ENCODE measurements around the gene CAMK2B.

The CAMK2B gene

GRCh38 chr7:44309271-44310091, 15.9 kb downstream of the CAMK2B start:
- TF ChIP-seq CTCF (conservative IDR thresholded peaks at IDR 0.05; ENCODE audit: low read length) = no peak
- no peak for TF ChIP-seq EZH2phosphoT487 (IDR thresholded peaks at IDR 0.05; ENCODE audit: borderline replicate concordance)
- no peaks in the 10 kb centered on the region for H3F3A ChIP-seq (ENCODE audit: low read depth)
- H3K36me3 ChIP-seq (ENCODE audit: insufficient read depth, low read length) = no peaks in the 10 kb centered on the region
- peaks cover under 1% of the 10 kb centered on the region for H3K27me3 ChIP-seq (ENCODE audit: insufficient read depth, low read length, poor library complexity, severe bottlenecking)
- H3K4me3 ChIP-seq (ENCODE audit: low read length, poor library complexity, severe bottlenecking) = no peak overlapping the region
- H3K9ac ChIP-seq (ENCODE audit: low read depth, low read length, poor library complexity, severe bottlenecking) = no peak overlapping the region
- no peak overlapping the region for H3K4me2 ChIP-seq (ENCODE audit: low read depth, low read length, poor library complexity, severe bottlenecking)
- H4K20me1 ChIP-seq (ENCODE audit: insufficient read depth, low read length, poor library complexity, severe bottlenecking) = no peaks in the 10 kb centered on the region
- no peak overlapping the region for H2AFZ ChIP-seq (ENCODE audit: low read length)
- H3K4me1 ChIP-seq (ENCODE audit: insufficient read depth, low read length, poor library complexity, severe bottlenecking) = no peaks in the 10 kb centered on the region
- no peaks in the 10 kb centered on the region for H3K9me3 ChIP-seq (ENCODE audit: insufficient read depth, low read depth, low read length)
- H3K79me2 ChIP-seq (ENCODE audit: insufficient read depth, low read length) = no peaks in the 10 kb centered on the region
- no peaks in the 10 kb centered on the region for H3K9me2 ChIP-seq (replicated peaks; ENCODE audit: low read depth, low read length)

- Histone ChIP-seq H3K36me3 (ENCODE audit: insufficient read depth, low read length) (no peaks in the 10 kb centered on the region), H3K4me2 (ENCODE audit: low read depth, low read length, poor library complexity, severe bottlenecking) (no peak overlapping the region), H3K4me1 (ENCODE audit: insufficient read depth, low read length, poor library complexity, severe bottlenecking) (no peaks in the 10 kb centered on the region), H4K20me1 (ENCODE audit: insufficient read depth, low read length, poor library complexity, severe bottlenecking) (no peaks in the 10 kb centered on the region), H3K9me3 (ENCODE audit: insufficient read depth, low read depth, low read length) (no peaks in the 10 kb centered on the region), H3F3A (ENCODE audit: low read depth) (no peaks in the 10 kb centered on the region), H3K79me2 (ENCODE audit: insufficient read depth, low read length) (no peaks in the 10 kb centered on the region), H3K4me3 (ENCODE audit: low read length, poor library complexity, severe bottlenecking) (no peak overlapping the region), H3K9me2 (replicated peaks; ENCODE audit: low read depth, low read length) (no peaks in the 10 kb centered on the region), H2AFZ (ENCODE audit: low read length) (no peak overlapping the region), H3K27me3 (ENCODE audit: insufficient read depth, low read length, poor library complexity, severe bottlenecking) (peaks cover 5% of the 10 kb centered on the region), H3K9ac (ENCODE audit: low read depth, low read length, poor library complexity, severe bottlenecking) (no peak overlapping the region)
- TF ChIP-seq CTCF (conservative IDR thresholded peaks at IDR 0.05; ENCODE audit: low read length) (no peak), EZH2phosphoT487 (IDR thresholded peaks at IDR 0.05; ENCODE audit: borderline replicate concordance) (no peak)
These were observed 16.7 kb downstream of the CAMK2B start for GRCh38 chr7:44308596-44309270.

GRCh38 chr7:44307905-44308595, 17.3 kb downstream of the CAMK2B start:
- H3K9ac ChIP-seq (ENCODE audit: low read depth, low read length, poor library complexity, severe bottlenecking) = no peak overlapping the region
- H2AFZ ChIP-seq (ENCODE audit: low read length) = no peak overlapping the region
- H3K9me2 ChIP-seq (replicated peaks; ENCODE audit: low read depth, low read length) = no peaks in the 10 kb centered on the region
- H4K20me1 ChIP-seq (ENCODE audit: insufficient read depth, low read length, poor library complexity, severe bottlenecking) = no peaks in the 10 kb centered on the region
- no peak overlapping the region for H3K4me2 ChIP-seq (ENCODE audit: low read depth, low read length, poor library complexity, severe bottlenecking)
- no peaks in the 10 kb centered on the region for H3K9me3 ChIP-seq (ENCODE audit: insufficient read depth, low read depth, low read length)
- no peaks in the 10 kb centered on the region for H3F3A ChIP-seq (ENCODE audit: low read depth)
- peaks cover 9% of the 10 kb centered on the region for H3K27me3 ChIP-seq (ENCODE audit: insufficient read depth, low read length, poor library complexity, severe bottlenecking)
- H3K4me3 ChIP-seq (ENCODE audit: low read length, poor library complexity, severe bottlenecking) = no peak overlapping the region
- TF ChIP-seq CTCF (conservative IDR thresholded peaks at IDR 0.05; ENCODE audit: low read length) (no peak), EZH2phosphoT487 (IDR thresholded peaks at IDR 0.05; ENCODE audit: borderline replicate concordance) (no peak)
- no peaks in the 10 kb centered on the region for H3K4me1 ChIP-seq (ENCODE audit: insufficient read depth, low read length, poor library complexity, severe bottlenecking)
- H3K36me3 ChIP-seq (ENCODE audit: insufficient read depth, low read length) = no peaks in the 10 kb centered on the region
- no peaks in the 10 kb centered on the region for H3K79me2 ChIP-seq (ENCODE audit: insufficient read depth, low read length)

Measured in Loucy (cell line).